ENCODE data around the gene OPA3.

DNA sequence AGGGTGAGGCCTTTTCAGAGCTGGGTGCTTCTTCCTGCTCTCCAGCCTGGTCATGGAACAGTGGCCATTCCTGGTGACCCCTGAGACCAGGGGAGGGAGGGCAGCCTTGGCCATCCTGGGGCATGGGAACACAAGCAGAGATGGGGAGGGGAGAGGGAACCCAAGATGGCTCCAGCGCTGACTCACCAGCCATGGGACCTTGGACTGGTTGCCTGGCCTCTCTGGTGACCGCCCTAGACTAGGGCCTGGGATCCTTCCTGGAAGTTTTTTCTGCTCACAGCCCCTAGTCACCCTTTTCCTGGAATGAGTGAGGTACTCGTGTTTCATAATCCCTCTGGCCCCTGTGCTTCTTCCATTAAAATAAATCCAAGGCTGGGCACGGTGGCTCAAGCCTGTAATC lies 3.3 kb upstream of the OPA3 start:
- TF ChIP-seq EZH2 (IDR thresholded peaks at IDR 0.05; ENCODE audit: insufficient read depth, poor library complexity, severe bottlenecking): no peak
- TF ChIP-seq EZH2phosphoT487 (IDR thresholded peaks at IDR 0.05; ENCODE audit: insufficient read depth, low read depth): no peak
